ENCODE results near the gene CARS1.

GRCh38 chr11:3036419-3036818, 20.8 kb downstream of the CARS1 start:
- TF ChIP-seq, protein P1, sequence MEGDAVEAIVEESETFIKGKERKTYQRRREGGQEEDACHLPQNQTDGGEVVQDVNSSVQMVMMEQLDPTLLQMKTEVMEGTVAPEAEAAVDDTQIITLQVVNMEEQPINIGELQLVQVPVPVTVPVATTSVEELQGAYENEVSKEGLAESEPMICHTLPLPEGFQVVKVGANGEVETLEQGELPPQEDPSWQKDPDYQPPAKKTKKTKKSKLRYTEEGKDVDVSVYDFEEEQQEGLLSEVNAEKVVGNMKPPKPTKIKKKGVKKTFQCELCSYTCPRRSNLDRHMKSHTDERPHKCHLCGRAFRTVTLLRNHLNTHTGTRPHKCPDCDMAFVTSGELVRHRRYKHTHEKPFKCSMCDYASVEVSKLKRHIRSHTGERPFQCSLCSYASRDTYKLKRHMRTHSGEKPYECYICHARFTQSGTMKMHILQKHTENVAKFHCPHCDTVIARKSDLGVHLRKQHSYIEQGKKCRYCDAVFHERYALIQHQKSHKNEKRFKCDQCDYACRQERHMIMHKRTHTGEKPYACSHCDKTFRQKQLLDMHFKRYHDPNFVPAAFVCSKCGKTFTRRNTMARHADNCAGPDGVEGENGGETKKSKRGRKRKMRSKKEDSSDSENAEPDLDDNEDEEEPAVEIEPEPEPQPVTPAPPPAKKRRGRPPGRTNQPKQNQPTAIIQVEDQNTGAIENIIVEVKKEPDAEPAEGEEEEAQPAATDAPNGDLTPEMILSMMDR (conservative IDR thresholded peaks at IDR 0.05; ENCODE audit: low read length) = no peak
- no peak for TF ChIP-seq EZH2phosphoT487 (IDR thresholded peaks at IDR 0.05; ENCODE audit: borderline replicate concordance)
